IMR-90 (cell line): Measurements from ENCODE around the gene ABT1. TPM values are rescaled to one million over a fixed set of nuclear protein-coding genes. Genes with fewer than 3 reads are reported as not detected.

ENCODE experiments used
- ATAC-seq: fragments of 200-7000 bp; cut with Tn5 transposase; 2 replicates; pipeline ENCODE4 v1.9.1; 2020; ENCODE audit warnings: low read depth, mild to moderate bottlenecking, moderate library complexity
- BruUV-seq: library from RNA; stranded (reverse); fragments of 400-500 nt; replicated peaks from 2 replicates; lab custom pipeline; 2021; lab: Mats Ljungman, UMichigan
- CTCF ChIA-PET: fragments of 300-600 bp; formaldehyde crosslinking; extraction: SDS; loops from one replicate; lab custom pipeline; 2021; ENCODE audit warnings: antibody characterized with exemption; lab: Yijun Ruan, JAX
- POLR2A ChIA-PET: fragments of 300-600 bp; sonication (Branson Sonifier 250); formaldehyde crosslinking; loops from one replicate; lab custom pipeline; 2022; ENCODE audit warnings: antibody characterized with exemption; ENCODE audit not compliant: unreplicated experiment; lab: Charles Lee
- DNase-seq: peaks from one replicate; pipeline ENCODE4 v3.0.0; 2013
- H2AFZ ChIP-seq: replicated peaks from 2 replicates; pipeline ENCODE3; 2013; ENCODE audit warnings: low read length, mild to moderate bottlenecking; ENCODE audit not compliant: poor library complexity
- H2AK5ac ChIP-seq: 2 replicates; pipeline ENCODE4 v1.6.1; 2013; ENCODE audit warnings: low read depth, low read length, inconsistent platforms
- H2AK9ac ChIP-seq: replicated peaks from 2 replicates; pipeline ENCODE3; 2013; ENCODE audit warnings: mild to moderate bottlenecking, low read depth, low read length, moderate library complexity; ENCODE audit not compliant: poor library complexity
- H2BK120ac ChIP-seq: 2 replicates; pipeline ENCODE4 v1.6.1; 2013; ENCODE audit warnings: low read depth, low read length, inconsistent platforms
- H2BK15ac ChIP-seq: 3 replicates; pipeline ENCODE4 v1.6.1; 2013; ENCODE audit warnings: low read depth, low read length, inconsistent platforms
- H2BK20ac ChIP-seq: 2 replicates; pipeline ENCODE4 v1.6.1; 2013; ENCODE audit warnings: low read depth, mild to moderate bottlenecking, inconsistent platforms, low read length, moderate library complexity
- H2BK5ac ChIP-seq: 2 replicates; pipeline ENCODE4 v1.6.1; 2013; ENCODE audit warnings: mild to moderate bottlenecking, low read depth, low read length, inconsistent platforms; ENCODE audit not compliant: poor library complexity, severe bottlenecking
- H3K14ac ChIP-seq: replicated peaks from 2 replicates; pipeline ENCODE4 v1.6.1; 2013; ENCODE audit warnings: low read depth, low read length, inconsistent platforms
- H3K18ac ChIP-seq: 2 replicates; pipeline ENCODE4 v1.6.1; 2013; ENCODE audit warnings: low read depth, low read length, control low read depth
- H3K23ac ChIP-seq: 2 replicates; pipeline ENCODE4 v1.6.1; 2013; ENCODE audit warnings: low read depth, low read length, inconsistent platforms
- H3K27ac ChIP-seq: 2 replicates; pipeline ENCODE4 v1.5.1; 2013; ENCODE audit warnings: mild to moderate bottlenecking, control low read depth, low read length; ENCODE audit not compliant: insufficient read depth
- H3K27me3 ChIP-seq: 2 replicates; pipeline ENCODE4 v1.6.1; 2013; ENCODE audit warnings: low read length; ENCODE audit not compliant: control insufficient read depth, insufficient read depth
- H3K36me3 ChIP-seq: 2 replicates; pipeline ENCODE4 v1.6.1; 2013; ENCODE audit warnings: low read length, mixed read lengths; ENCODE audit not compliant: control insufficient read depth, insufficient read depth
- H3K4ac ChIP-seq: 2 replicates; pipeline ENCODE4 v1.6.1; 2013; ENCODE audit warnings: low read depth, low read length, inconsistent platforms
- H3K4me1 ChIP-seq: 2 replicates; pipeline ENCODE4 v1.6.1; 2013; ENCODE audit warnings: low read length, mixed read lengths; ENCODE audit not compliant: control insufficient read depth, insufficient read depth
- H3K4me2 ChIP-seq: 2 replicates; pipeline ENCODE4 v1.6.1; 2013; ENCODE audit warnings: low read depth, mild to moderate bottlenecking, control low read depth, low read length, moderate library complexity
- H3K4me3 ChIP-seq: 2 replicates; pipeline ENCODE4 v1.5.1; 2013; ENCODE audit warnings: low read depth, mild to moderate bottlenecking, control low read depth, low read length, moderate library complexity; ENCODE audit not compliant: insufficient read depth
- H3K56ac ChIP-seq: 2 replicates; pipeline ENCODE4 v1.6.1; 2013; ENCODE audit warnings: low read length, inconsistent platforms; ENCODE audit not compliant: insufficient read depth; ENCODE audit errors: extremely low read depth
- H3K79me1 ChIP-seq, 2 experiments: 2 replicates each; pipeline ENCODE4 v1.6.1; 2013; ENCODE audit warnings: low read length in 2 of 2, inconsistent platforms in 1 of 2, low read depth in 1 of 2
- H3K9ac ChIP-seq: 2 replicates; pipeline ENCODE4 v1.6.1; 2013; ENCODE audit warnings: low read depth, low read length, control low read depth
- H3K9me1 ChIP-seq: 2 replicates; pipeline ENCODE4 v1.6.1; 2013; ENCODE audit warnings: low read length, inconsistent platforms; ENCODE audit not compliant: insufficient read depth
- H3K9me3 ChIP-seq: 2 replicates; pipeline ENCODE4 v1.6.1; 2013; ENCODE audit warnings: low read length; ENCODE audit not compliant: control insufficient read depth, insufficient read depth
- H4K20me1 ChIP-seq: 2 replicates; pipeline ENCODE4 v1.6.1; 2013; ENCODE audit warnings: low read length, inconsistent platforms; ENCODE audit not compliant: insufficient read depth
- H4K5ac ChIP-seq: 2 replicates; pipeline ENCODE4 v1.6.1; 2013; ENCODE audit warnings: mild to moderate bottlenecking, low read depth, low read length, control low read depth
- H4K8ac ChIP-seq, 2 experiments: 2 replicates each; pipeline ENCODE4 v1.6.1; 2013; ENCODE audit warnings: low read depth in 2 of 2, low read length in 2 of 2, control low read depth in 1 of 2, inconsistent platforms in 1 of 2
- H4K91ac ChIP-seq: 2 replicates; pipeline ENCODE4 v1.6.1; 2013; ENCODE audit warnings: low read depth, low read length, inconsistent platforms; ENCODE audit not compliant: insufficient read depth
- BHLHE40 ChIP-seq: fragments of 150-350 bp; IDR thresholded peaks from 2 replicates; pipeline ENCODE4 v1.6.1; 2016; ENCODE audit warnings: mild to moderate bottlenecking, low read depth, low read length
- CEBPB ChIP-seq: IDR thresholded peaks from 2 replicates; pipeline ENCODE4 v1.6.1; 2012; ENCODE audit warnings: low read depth, low read length, improper control_type of control experiment
- CHD1 ChIP-seq: IDR thresholded peaks from 2 replicates; pipeline ENCODE4 v1.6.1; 2012; ENCODE audit warnings: low read depth, low read length, improper control_type of control experiment
- ELK1 ChIP-seq: fragments of 150-350 bp; IDR thresholded peaks from 2 replicates; pipeline ENCODE4 v1.6.1; 2016; ENCODE audit warnings: low read depth, mild to moderate bottlenecking, low read length, moderate library complexity, borderline replicate concordance
- FOS ChIP-seq: fragments of 150-350 bp; IDR thresholded peaks from 2 replicates; pipeline ENCODE4 v1.6.1; 2016; ENCODE audit warnings: low read depth, low read length
- NFE2L2 ChIP-seq: fragments of 150-350 bp; IDR thresholded peaks from 2 replicates; pipeline ENCODE4 v1.6.1; 2016; ENCODE audit warnings: low read depth, mild to moderate bottlenecking, low read length
- POLR2A ChIP-seq: IDR thresholded peaks from 2 replicates; pipeline ENCODE4 v1.6.1; 2012; ENCODE audit warnings: mild to moderate bottlenecking, low read depth, low read length
- RAD21 ChIP-seq: IDR thresholded peaks from 2 replicates; pipeline ENCODE4 v1.6.1; 2012; ENCODE audit warnings: low read length, improper control_type of control experiment
- RCOR1 ChIP-seq: IDR thresholded peaks from 2 replicates; pipeline ENCODE4 v1.6.1; 2012; ENCODE audit warnings: mild to moderate bottlenecking, low read length, improper control_type of control experiment; ENCODE audit not compliant: insufficient replicate concordance
- RFX5 ChIP-seq: IDR thresholded peaks from 2 replicates; pipeline ENCODE4 v1.8.0; 2012; ENCODE audit warnings: low read depth, mild to moderate bottlenecking, low read length, moderate library complexity
- WGBS, 2 experiments: methylation state at CpG; one replicate each; pipeline versions ENCODE4 v1.1.5 to v1.1.7; 2013; ENCODE audit warnings: missing lambda C conversion rate in 2 of 2; ENCODE audit not compliant: insufficient read length in 1 of 2; ENCODE audit errors: extremely low coverage in 2 of 2; 5-methylcytosine and 5-hydroxymethylcytosine counted together
- dilution Hi-C: fragments of 300-500 bp; cut with HindIII; formaldehyde crosslinking; loops from one replicate; pipeline ENCODE4 v1.14.3; 2018; ENCODE audit warnings: low sequenced_read_pairs; ENCODE audit not compliant: unreplicated experiment
- in situ Hi-C: fragments of 300-500 bp; cut with MboI; formaldehyde crosslinking; loops from 3 replicates; pipeline ENCODE4 v1.14.3; 2019; ENCODE audit warnings: low sequenced_read_pairs, inconsistent platforms, mixed read lengths
- intact Hi-C: fragments of 100-400 bp; cut with micrococcal nuclease; formaldehyde crosslinking; loops from 2 replicates; pipeline ENCODE4 v1.10.0; 2022
- polyA plus RNA-seq, 3 experiments: library from polyadenylated mRNA; depleted of rRNA; stranded (reverse); fragments of >200 nt; gene quantifications; 2 replicates each; pipeline ENCODE4 v1.2.3, GENCODE V29; 2012; ENCODE audit warnings: low replicate concordance in 1 of 3
- total RNA-seq: library from RNA; depleted of rRNA; stranded (reverse); fragments of >200 nt; gene quantifications from 2 replicates; pipeline ENCODE4 v1.2.3, GENCODE V29; 2012
- TF ChIP-seq, protein P1 (sequence below): conservative IDR thresholded peaks from 2 replicates; pipeline ENCODE4 v1.5.1; 2012; ENCODE audit warnings: mild to moderate bottlenecking, low read depth, low read length, improper control_type of control experiment

ABT1 gene
- total and polyA plus RNA-seq, 2 of the 4 experiments (the other 2 are of a cell fraction): 15.2 to 15.4 TPM

GRCh38 chr6:26571592-26572296 is 25.0 kb upstream of the ABT1 start (continued):
- TF ChIP-seq CHD1 (no peak; the same call in 1 of the 2 replicates), BHLHE40 (peak; percentile 39; the same call in 1 of the 2 replicates), FOS (peak; percentile 93)

DNA sequence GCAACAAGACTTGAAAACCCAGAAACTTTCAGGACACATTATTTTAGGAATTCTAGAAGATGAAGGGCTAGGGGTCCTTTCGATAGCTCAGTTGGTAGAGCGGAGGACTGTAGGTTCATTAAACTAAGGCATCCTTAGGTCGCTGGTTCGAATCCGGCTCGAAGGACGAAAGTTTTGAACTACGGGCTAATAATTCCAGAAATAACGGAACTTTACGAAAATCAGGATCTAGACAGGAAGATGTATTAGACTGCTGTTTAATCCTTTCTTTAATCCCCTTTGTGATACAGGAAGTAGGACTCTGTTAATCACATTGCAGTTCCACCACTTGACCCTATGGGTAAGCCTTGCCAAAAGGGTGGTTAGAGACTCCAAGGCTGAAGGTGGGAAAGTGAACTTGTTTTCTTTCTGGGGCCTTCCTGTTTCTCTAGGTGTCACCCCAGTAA is 21.2 kb upstream of the ABT1 start:
- no peak overlapping the region for H3K27ac ChIP-seq
- H4K91ac ChIP-seq: no peak overlapping the region
- H4K8ac ChIP-seq: no peak overlapping the region
- H3K9me3 ChIP-seq: peaks cover 2% of the 10 kb centered on the region; the same call in 1 of the 2 replicates
- H3K79me1 ChIP-seq: no peaks in the 10 kb centered on the region
- H3K36me3 ChIP-seq: no peaks in the 10 kb centered on the region
- H2AK9ac ChIP-seq: no peak overlapping the region
- DNase-seq (peak; percentile 28), ATAC-seq (no peak)
- no peak overlapping the region for H2BK15ac ChIP-seq
- dilution Hi-C loops: no loop called here
- intact Hi-C loops: no loop called here
- H3K9me1 ChIP-seq: no peaks in the 10 kb centered on the region
- ChIA-PET POLR2A (no interaction called here), CTCF (interaction anchor here (3.4 kb wide), 1 partner anchor 20 kb away, joined by 24 read pairs; no protein-coding TSS in a partner anchor)
- H3K27me3 ChIP-seq: no peaks in the 10 kb centered on the region
- H3K18ac ChIP-seq: no peak overlapping the region
- no peak overlapping the region for H3K4me3 ChIP-seq
- H3K4me1 ChIP-seq: no peaks in the 10 kb centered on the region
- H4K5ac ChIP-seq: no peak overlapping the region
- BruUV-seq: no TSS peak
- no peak overlapping the region for H3K9ac ChIP-seq
- no peak overlapping the region for H3K4me2 ChIP-seq
- H2BK5ac ChIP-seq: no peak overlapping the region
- H3K14ac ChIP-seq: no peak overlapping the region
- H3K23ac ChIP-seq: no peak overlapping the region
- TF ChIP-seq POLR2A (no peak), ELK1 (no peak), CHD1 (no peak), RAD21 (no peak), RCOR1 (no peak), NFE2L2 (no peak), RFX5 (no peak), CEBPB (no peak)
- TF ChIP-seq, protein P1, sequence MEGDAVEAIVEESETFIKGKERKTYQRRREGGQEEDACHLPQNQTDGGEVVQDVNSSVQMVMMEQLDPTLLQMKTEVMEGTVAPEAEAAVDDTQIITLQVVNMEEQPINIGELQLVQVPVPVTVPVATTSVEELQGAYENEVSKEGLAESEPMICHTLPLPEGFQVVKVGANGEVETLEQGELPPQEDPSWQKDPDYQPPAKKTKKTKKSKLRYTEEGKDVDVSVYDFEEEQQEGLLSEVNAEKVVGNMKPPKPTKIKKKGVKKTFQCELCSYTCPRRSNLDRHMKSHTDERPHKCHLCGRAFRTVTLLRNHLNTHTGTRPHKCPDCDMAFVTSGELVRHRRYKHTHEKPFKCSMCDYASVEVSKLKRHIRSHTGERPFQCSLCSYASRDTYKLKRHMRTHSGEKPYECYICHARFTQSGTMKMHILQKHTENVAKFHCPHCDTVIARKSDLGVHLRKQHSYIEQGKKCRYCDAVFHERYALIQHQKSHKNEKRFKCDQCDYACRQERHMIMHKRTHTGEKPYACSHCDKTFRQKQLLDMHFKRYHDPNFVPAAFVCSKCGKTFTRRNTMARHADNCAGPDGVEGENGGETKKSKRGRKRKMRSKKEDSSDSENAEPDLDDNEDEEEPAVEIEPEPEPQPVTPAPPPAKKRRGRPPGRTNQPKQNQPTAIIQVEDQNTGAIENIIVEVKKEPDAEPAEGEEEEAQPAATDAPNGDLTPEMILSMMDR: no peak
- WGBS, 2 experiments: 73% methylated on average over 2 of the region's 10 CpGs; no CpG with 5 or more reads in 1 of the 2 experiments
- no peak overlapping the region for H2AFZ ChIP-seq
- H2BK120ac ChIP-seq: no peak overlapping the region
- H3K56ac ChIP-seq: no peak overlapping the region
- no peak overlapping the region for H3K4ac ChIP-seq
- in situ Hi-C loops: no loop called here
- H2BK20ac ChIP-seq: no peak overlapping the region
- no peaks in the 10 kb centered on the region; the same call in 1 of the 2 replicates for H4K20me1 ChIP-seq
- no peak overlapping the region for H2AK5ac ChIP-seq
